ENCODE data around the gene IVD. TPM values are rescaled to one million over a fixed set of nuclear protein-coding genes. Genes with fewer than 3 reads are reported as not detected.

Gene IVD
- total and polyA plus RNA-seq, 2 donors from 2014 or later = 76.9 to 83.0 TPM

GRCh38 chr15:40418126-40418525, 12.5 kb downstream of the IVD start:
- intact Hi-C loops (cut with DNase I) = no loop called here
- TF ChIP-seq, protein P1, sequence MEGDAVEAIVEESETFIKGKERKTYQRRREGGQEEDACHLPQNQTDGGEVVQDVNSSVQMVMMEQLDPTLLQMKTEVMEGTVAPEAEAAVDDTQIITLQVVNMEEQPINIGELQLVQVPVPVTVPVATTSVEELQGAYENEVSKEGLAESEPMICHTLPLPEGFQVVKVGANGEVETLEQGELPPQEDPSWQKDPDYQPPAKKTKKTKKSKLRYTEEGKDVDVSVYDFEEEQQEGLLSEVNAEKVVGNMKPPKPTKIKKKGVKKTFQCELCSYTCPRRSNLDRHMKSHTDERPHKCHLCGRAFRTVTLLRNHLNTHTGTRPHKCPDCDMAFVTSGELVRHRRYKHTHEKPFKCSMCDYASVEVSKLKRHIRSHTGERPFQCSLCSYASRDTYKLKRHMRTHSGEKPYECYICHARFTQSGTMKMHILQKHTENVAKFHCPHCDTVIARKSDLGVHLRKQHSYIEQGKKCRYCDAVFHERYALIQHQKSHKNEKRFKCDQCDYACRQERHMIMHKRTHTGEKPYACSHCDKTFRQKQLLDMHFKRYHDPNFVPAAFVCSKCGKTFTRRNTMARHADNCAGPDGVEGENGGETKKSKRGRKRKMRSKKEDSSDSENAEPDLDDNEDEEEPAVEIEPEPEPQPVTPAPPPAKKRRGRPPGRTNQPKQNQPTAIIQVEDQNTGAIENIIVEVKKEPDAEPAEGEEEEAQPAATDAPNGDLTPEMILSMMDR (IDR thresholded peaks at IDR 0.05; ENCODE audit: borderline replicate concordance, extremely low read depth, insufficient read depth) = no peak
- FAIRE-seq (no peak), DNase-seq (no peak)
- H3K4me3 ChIP-seq (ENCODE audit: low read length in 3 of 3) = no peak overlapping the region
- no peak overlapping the region for H3K9ac ChIP-seq (ENCODE audit: low read length in 3 of 3)
- H3K9me3 ChIP-seq (ENCODE audit: control insufficient read depth in 2 of 3, insufficient read depth in 1 of 3, low read length in 3 of 3) = no peaks in the 10 kb centered on the region
- no peaks in the 10 kb centered on the region for H3K27me3 ChIP-seq (ENCODE audit: control insufficient read depth, insufficient read depth, low read length)
- H3K36me3 ChIP-seq (ENCODE audit: control insufficient read depth in 2 of 3, insufficient read depth in 3 of 3, low read length in 3 of 3) = peaks cover 6 to 25% (median 18%) of the 10 kb centered on the region in 3 donors
- peaks cover 0 to 13% (median 12%) of the 10 kb centered on the region in 3 donors for H3K4me1 ChIP-seq (ENCODE audit: control insufficient read depth in 2 of 3, insufficient read depth in 2 of 3, low read depth in 1 of 3, low read length in 3 of 3)
- no peak overlapping the region for H3K27ac ChIP-seq (ENCODE audit: low read depth in 2 of 2, low read length in 2 of 2)

DNA sequence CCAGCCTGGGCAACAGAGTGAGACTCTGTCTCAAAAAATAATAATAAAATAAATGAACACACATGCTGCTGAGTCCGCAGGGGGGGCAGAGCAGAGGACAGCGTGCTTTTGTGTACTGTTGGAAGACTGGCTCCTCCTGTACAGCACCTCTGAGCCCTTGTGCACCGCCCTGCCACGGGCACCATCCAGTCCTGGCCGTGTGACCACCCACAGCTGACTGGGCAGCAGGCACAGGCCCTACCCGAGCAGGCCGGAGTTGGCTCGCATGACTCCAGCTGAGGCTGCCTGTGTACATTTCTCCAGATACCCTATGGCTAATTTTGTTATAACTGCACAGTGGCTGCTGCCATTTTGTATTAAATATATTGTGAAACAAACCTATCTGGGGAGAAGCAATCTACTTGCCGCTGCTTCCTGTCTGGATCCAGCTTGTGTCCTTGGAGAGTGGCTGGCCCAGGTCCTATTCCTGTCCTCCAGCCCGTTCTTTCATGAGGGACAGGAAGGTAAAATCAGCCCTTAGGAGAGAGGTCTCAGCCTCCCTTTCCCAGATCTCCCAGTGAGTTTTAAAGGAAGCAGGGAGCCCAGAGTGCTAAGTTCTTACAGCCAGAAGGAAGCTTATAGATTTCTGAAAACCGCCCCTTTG, 14.6 kb downstream of the IVD start:
- DNase-seq = no peak
- intact Hi-C loops (cut with DNase I) = loop anchor here (10.0 kb wide), 1 partner anchor 145 kb away; no protein-coding TSS in a partner anchor
- peak overlapping the region in 1 of 3 donors; percentile 9 for H3K9ac ChIP-seq (ENCODE audit: low read length in 3 of 3)
- no peak overlapping the region for H3K27ac ChIP-seq (ENCODE audit: low read depth in 2 of 2, low read length in 2 of 2)
- FAIRE-seq = no peak
- peaks cover 6 to 12% (median 11%) of the 10 kb centered on the region in 3 donors for H3K36me3 ChIP-seq (ENCODE audit: control insufficient read depth in 2 of 3, insufficient read depth in 3 of 3, low read length in 3 of 3)
- H3K9me3 ChIP-seq (ENCODE audit: control insufficient read depth in 2 of 3, insufficient read depth in 1 of 3, low read length in 3 of 3) = no peaks in the 10 kb centered on the region
- H3K27me3 ChIP-seq (ENCODE audit: control insufficient read depth, insufficient read depth, low read length) = no peaks in the 10 kb centered on the region
- no peak overlapping the region for H3K4me3 ChIP-seq (ENCODE audit: low read length in 3 of 3)
- peaks cover 0 to 13% (median 12%) of the 10 kb centered on the region in 3 donors for H3K4me1 ChIP-seq (ENCODE audit: control insufficient read depth in 2 of 3, insufficient read depth in 2 of 3, low read depth in 1 of 3, low read length in 3 of 3)
- TF ChIP-seq, protein P1 (IDR thresholded peaks at IDR 0.05; ENCODE audit: borderline replicate concordance, extremely low read depth, insufficient read depth) = no peak

- TF ChIP-seq, protein P1 (IDR thresholded peaks at IDR 0.05; ENCODE audit: borderline replicate concordance, extremely low read depth, insufficient read depth) = no peak
- intact Hi-C loops (cut with DNase I) = loop anchor here (10.0 kb wide), 1 partner anchor 146 kb away; no protein-coding TSS in a partner anchor
- peak in 1 of 5 donors; percentile 85 for DNase-seq
- Histone ChIP-seq H3K27ac (ENCODE audit: low read depth in 2 of 2, low read length in 2 of 2) (no peak overlapping the region), H3K4me1 (ENCODE audit: control insufficient read depth in 2 of 3, insufficient read depth in 2 of 3, low read depth in 1 of 3, low read length in 3 of 3) (peaks cover 0 to 13% (median 12%) of the 10 kb centered on the region in 3 donors), H3K4me3 (ENCODE audit: low read length in 3 of 3) (no peak overlapping the region), H3K27me3 (ENCODE audit: control insufficient read depth, insufficient read depth, low read length) (no peaks in the 10 kb centered on the region), H3K36me3 (ENCODE audit: control insufficient read depth in 2 of 3, insufficient read depth in 3 of 3, low read length in 3 of 3) (peaks cover 2 to 8% (median 5%) of the 10 kb centered on the region in 3 donors), H3K9ac (ENCODE audit: low read length in 3 of 3) (peak overlapping the region in 1 of 3 donors; percentile 9), H3K9me3 (ENCODE audit: control insufficient read depth in 2 of 3, insufficient read depth in 1 of 3, low read length in 3 of 3) (no peaks in the 10 kb centered on the region)
- FAIRE-seq = no peak
Measured at GRCh38 chr15:40420793-40421192, 15.2 kb downstream of the IVD start.
